T47D (cell line): ENCODE data around the gene BRD3.
"Not testable (repeated sequence)": the region's sequence is repeated elsewhere in the genome, so short reads cannot be mapped to it uniquely, and the experiment has no call there.

ENCODE experiments used
- DNase-seq, 2 experiments: peaks; one replicate each; pipeline versions ENCODE4 v3.0.0 to v3.0.0-alpha.2; 2011 to 2012; ENCODE audit warnings: low read depth in 1 of 2, low spot score in 1 of 2
- JUND ChIP-seq: IDR thresholded peaks from 2 replicates; pipeline ENCODE4 v1.6.1; 2012; ENCODE audit warnings: low read depth
- in situ Hi-C: cut with HindIII; loops from 2 replicates; pipeline ENCODE4 v1.10.0; 2016; ENCODE audit warnings: low sequenced_read_pairs, low pct_unique_long_range_greater_than_20kb

The BRD3 gene

GRCh38 chr9:133992780-133993634 is 74.8 kb downstream of the BRD3 start:
- peak; percentile 61 to 85 for DNase-seq
- no peak for TF ChIP-seq JUND
- in situ Hi-C loops = no loop called here

DNA sequence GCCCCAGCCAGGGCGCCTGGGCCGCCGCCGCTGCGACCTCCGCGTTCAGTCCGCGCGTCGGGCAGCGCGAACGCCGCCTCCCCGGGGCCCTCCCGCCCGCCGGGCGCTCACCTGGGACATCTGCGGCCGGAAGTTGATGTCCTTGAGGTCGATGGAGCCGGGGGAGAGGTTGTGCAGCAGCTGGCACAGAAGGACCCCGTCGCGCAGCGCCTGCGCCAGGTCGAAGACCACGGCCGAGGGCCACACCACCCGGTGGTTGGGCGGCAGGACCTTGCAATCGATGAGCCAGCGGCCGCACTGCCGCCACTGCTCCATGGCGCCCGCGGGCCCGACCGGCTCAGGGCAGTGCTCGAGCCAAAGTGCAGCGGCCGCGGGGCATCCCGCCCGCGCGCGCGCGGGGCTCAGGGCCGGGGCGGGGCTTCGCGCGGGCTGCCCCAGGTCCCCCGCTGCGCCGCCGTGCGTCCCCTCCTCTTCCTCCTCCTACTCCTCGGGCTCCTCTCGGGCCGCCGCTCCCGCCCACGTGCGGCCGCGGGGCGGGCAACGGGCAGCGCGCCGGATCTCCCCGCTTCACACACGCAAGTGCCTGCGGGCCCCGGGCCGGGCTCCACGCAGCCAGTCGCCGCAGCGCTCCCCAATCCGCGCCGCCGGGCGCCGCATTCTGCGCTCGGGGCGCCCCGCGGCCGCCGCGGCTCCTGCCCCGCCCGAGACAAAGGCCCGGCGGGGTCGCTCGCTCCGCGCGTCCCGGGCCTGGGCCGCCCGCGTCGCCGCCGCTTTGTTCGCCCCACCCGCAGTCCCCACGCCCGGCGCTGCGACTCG is 75.7 kb downstream of the BRD3 start, which contains the start of gene VAV2:
Gene VAV2, minus strand, starts transcription at position 361 of the 816 bp plus-strand sequence. Its CDS starts 46 bp downstream, at position 315.
- peak; percentile 70 to 89 for DNase-seq
- in situ Hi-C loops = no loop called here
- no peak for TF ChIP-seq JUND

GRCh38 chr9:133991214-133991921 is 76.5 kb downstream of the BRD3 start:
- TF ChIP-seq JUND = no peak
- DNase-seq = peak in 1 of 2 experiments; percentile 32

DNA sequence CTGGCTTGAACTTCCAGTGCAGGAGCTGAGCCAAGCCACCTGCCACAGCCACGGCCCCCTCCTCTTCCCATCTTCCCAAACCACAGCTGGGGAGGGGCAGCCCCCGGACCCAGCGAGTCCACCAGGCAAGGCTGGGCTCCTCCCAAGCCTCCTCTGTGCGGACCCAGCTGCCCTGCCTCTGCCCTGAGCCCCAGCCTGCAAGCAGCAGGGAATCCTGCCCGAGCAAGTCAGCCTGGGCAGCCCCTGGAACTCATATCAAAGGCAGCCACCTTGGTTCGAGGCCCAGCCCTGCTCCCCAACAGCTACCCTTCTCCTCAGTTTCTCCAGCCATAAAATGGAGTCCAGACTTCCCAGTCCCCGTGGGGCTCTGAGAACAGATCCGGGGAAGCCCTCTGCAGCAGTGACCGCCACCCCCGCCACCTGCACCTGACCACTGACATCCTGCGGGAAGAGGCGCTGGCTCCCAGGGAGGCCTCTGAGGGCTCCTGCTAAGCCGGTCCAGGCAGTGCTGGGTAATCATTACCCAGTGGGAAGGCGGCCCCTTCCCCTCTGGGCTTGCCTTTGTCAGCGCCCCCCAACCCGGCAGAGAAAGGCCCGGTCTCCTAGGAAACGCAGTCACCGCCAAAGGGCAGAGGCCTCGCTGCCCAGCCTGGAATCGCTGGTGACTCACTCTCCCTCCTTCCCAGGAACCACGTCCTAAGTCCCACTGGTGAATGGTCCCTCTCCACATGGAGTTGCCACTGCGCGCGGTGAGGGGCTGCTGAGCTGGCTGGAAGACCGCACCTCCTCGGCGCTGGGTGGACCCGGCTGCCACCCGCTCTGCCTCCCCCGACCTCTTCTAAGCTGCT is 77.2 kb downstream of the BRD3 start:
- DNase-seq = peak in 1 of 2 experiments; percentile 42
- TF ChIP-seq JUND = no peak
- in situ Hi-C loops = no loop called here

More at GRCh38 chr9:133991214-133991921, 76.5 kb downstream of the BRD3 start:
- in situ Hi-C loops = no loop called here

DNA sequence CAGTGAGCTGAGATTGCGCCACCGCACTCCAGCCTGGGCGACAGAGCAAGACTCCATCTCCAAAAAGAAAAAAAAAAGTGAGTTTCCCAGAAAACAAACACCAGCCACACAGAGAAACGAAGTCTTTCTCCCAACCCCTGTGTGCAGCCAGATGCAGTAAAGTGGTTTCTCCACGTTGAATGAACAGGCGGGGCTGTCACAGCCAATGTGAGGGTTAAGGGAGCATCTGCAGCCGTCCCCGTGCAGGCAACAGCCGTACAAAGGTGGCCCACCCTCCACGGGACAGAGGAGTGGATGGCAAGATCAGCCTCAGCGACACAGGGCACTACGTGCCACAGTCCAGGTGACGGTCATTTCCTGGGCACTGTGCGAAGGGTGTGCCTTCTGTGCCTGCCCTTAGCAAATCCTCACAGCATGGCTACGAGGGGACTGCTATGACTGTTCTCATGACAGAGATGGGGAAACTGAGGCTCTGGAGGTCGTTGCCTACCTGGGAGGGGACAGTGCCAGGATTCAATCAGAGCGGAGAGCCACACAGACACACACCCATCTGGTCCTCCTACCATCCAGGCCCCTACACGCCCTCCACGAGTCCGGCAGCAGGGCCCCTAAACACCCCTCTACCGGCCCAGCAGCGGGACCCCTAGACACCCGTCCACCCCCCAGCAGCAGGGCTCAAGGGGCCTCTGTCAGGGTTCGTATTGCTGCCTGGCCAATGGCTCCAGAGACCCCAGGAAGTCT is 78.0 kb downstream of the BRD3 start:
- TF ChIP-seq JUND = no peak
- in situ Hi-C loops = no loop called here
- no peak for DNase-seq

DNA sequence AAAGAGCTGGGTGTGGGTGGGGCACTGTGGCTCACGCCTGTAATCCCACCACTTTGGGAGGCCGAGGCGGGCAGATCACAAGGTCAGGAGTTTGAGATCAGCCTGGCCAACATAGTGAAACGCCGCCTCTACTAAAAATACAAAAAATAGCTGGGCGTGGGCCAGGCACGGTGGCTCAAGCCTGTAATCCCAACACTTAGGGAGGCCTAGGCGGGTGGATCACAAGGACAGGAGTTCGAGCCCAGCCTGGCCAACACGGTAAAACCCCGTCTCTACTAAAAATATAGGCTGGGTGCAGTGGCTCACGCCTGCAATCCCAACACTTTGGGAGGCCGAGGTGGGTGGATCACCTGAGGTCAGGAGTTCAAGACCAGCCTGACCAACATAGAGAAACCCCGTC is 79.1 kb downstream of the BRD3 start:
- in situ Hi-C loops, DNase-seq: not testable (repeated sequence)

DNA sequence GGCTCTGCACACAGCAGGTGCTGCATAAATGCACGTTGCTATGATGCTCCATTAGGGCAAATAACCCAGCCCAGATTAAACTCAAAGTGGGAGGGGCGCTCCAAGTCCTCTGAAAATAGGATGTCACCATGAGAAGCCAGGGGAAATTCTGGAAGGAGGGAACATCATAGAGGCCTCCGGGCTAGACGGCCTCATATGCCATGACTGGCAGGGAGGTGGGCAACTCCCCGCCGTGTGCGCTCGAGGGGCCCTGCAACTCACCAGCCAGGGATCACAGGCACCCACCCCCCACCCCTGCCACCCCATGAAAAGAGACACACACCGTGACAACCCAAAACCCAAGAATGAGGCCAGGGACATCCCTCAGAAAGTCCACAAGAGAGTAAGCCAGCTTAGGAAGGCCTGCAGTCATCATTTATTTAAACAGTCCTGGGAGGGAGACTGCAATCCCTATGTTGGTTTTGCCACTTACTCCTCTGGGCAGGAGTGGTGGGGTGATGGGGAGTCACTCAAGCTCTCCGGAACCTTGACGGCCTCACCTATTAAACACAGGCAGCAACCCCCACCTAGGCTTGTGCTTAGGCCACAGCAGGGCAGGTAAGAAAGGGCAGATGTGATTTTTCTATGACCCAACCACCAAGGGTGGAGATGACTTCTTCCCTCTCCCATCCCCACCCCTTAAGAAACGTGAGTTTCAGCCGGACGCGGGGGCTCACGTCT is 79.7 kb downstream of the BRD3 start:
- in situ Hi-C loops = no loop called here
- no peak for TF ChIP-seq JUND
- DNase-seq = no peak

- in situ Hi-C loops = no loop called here
- no peak for DNase-seq
- TF ChIP-seq JUND = no peak
Observed at GRCh38 chr9:133987446-133987788, 80.4 kb downstream of the BRD3 start.

GRCh38 chr9:133986774-133987445 is 80.9 kb downstream of the BRD3 start:
- TF ChIP-seq JUND = no peak
- DNase-seq = no peak
- in situ Hi-C loops = no loop called here

GRCh38 chr9:133986061-133986460 is 81.8 kb downstream of the BRD3 start:
- DNase-seq = no peak
- TF ChIP-seq JUND = no peak
- in situ Hi-C loops = no loop called here
